Measurements from ENCODE around the gene KCNB1. TPM values are rescaled to one million over a fixed set of nuclear protein-coding genes. Genes with fewer than 3 reads are reported as not detected.
A peak's percentile ranks its signal among the peaks of the same experiment; 100 is the strongest.

Gene KCNB1
- total RNA-seq: 5.8 TPM

GRCh38 chr20:49482621-49483017 is at the start of gene KCNB1:
TSS of gene KCNB1 (minus strand) at chr20:49482668. CDS start at chr20:49482480, 188 bp downstream.
- DNase-seq: no peak

- no peak for DNase-seq
Observed at GRCh38 chr20:49529470-49529869, 47.0 kb upstream of the KCNB1 start.

GRCh38 chr20:49526568-49526967 is 44.1 kb upstream of the KCNB1 start:
- no peak for DNase-seq

- no peak for DNase-seq
Observed at GRCh38 chr20:49526056-49526455, 43.6 kb upstream of the KCNB1 start.

GRCh38 chr20:49523767-49524360 is 41.4 kb upstream of the KCNB1 start:
- DNase-seq: no peak

- no peak for DNase-seq
Observed at GRCh38 chr20:49521356-49521755, 38.9 kb upstream of the KCNB1 start.

GRCh38 chr20:49519777-49520359 is 37.4 kb upstream of the KCNB1 start:
- DNase-seq: no peak

GRCh38 chr20:49519212-49519712 is 36.8 kb upstream of the KCNB1 start:
- DNase-seq: no peak

GRCh38 chr20:49518576-49518975 is 36.1 kb upstream of the KCNB1 start:
- DNase-seq: no peak

- DNase-seq: no peak
Observed at GRCh38 chr20:49517805-49518100, 35.3 kb upstream of the KCNB1 start.

GRCh38 chr20:49516916-49517804 is 34.7 kb upstream of the KCNB1 start:
- DNase-seq: no peak

GRCh38 chr20:49515586-49515985 is 33.1 kb upstream of the KCNB1 start:
- no peak for DNase-seq

- DNase-seq: no peak
Observed at GRCh38 chr20:49513517-49513916, 31.0 kb upstream of the KCNB1 start.

GRCh38 chr20:49513009-49513408 is 30.5 kb upstream of the KCNB1 start:
- DNase-seq: no peak

GRCh38 chr20:49511788-49512525 is 29.5 kb upstream of the KCNB1 start:
- DNase-seq: no peak

GRCh38 chr20:49510562-49511122 is 28.2 kb upstream of the KCNB1 start:
- DNase-seq: no peak

GRCh38 chr20:49508435-49509199 is 26.1 kb upstream of the KCNB1 start:
- no peak for DNase-seq

GRCh38 chr20:49507741-49508434 is 25.4 kb upstream of the KCNB1 start:
- no peak for DNase-seq

GRCh38 chr20:49505518-49505917 is 23.1 kb upstream of the KCNB1 start:
- peak; percentile 68 for DNase-seq

GRCh38 chr20:49503176-49503575 is 20.7 kb upstream of the KCNB1 start:
- DNase-seq: no peak

GRCh38 chr20:49501917-49502316 is 19.4 kb upstream of the KCNB1 start:
- DNase-seq: no peak
